Body of pancreas (tissue), 4 donors: ENCODE data around the gene ITGAV. TPM values are rescaled to one million over a fixed set of nuclear protein-coding genes. Genes with fewer than 3 reads are reported as not detected.

ENCODE experiments used
- ATAC-seq: fragments of 150-250 bp; one replicate; pipeline ENCODE4 v1.9.1; 2016
- DNase-seq, 4 donors: peaks; one replicate each; pipeline ENCODE4 v3.0.0-alpha.2; 2019
- H3K27ac ChIP-seq, 4 donors: fragments of 200-600 bp; sonication (generic); 1 replicate in 3 of 4; 2 replicates in 1 of 4; pipeline versions ENCODE4 v1.5.1 to v1.6.1; 2016 to 2019; ENCODE audit warnings: mild to moderate bottlenecking in 1 of 4, mixed read lengths in 1 of 4, moderate library complexity in 1 of 4
- H3K27me3 ChIP-seq, 2 donors: fragments of 200-600 bp; sonication (generic); one replicate each; pipeline ENCODE4 v1.6.0; 2016; ENCODE audit warnings: mild to moderate bottlenecking in 1 of 2
- H3K36me3 ChIP-seq, 2 donors: fragments of 200-600 bp; sonication (generic); replicated peaks in 1 of 2; 2 replicates each; pipeline ENCODE4 v1.5.1; 2016; ENCODE audit warnings: low read depth in 2 of 2; ENCODE audit not compliant: insufficient read depth in 1 of 2
- H3K4me1 ChIP-seq: fragments of 200-600 bp; sonication (generic); one replicate; pipeline ENCODE4 v1.6.0; 2016
- H3K4me3 ChIP-seq, 2 donors: fragments of 200-600 bp; sonication (generic); 1 replicate in 1 of 2; 2 replicates in 1 of 2; pipeline ENCODE4 v1.5.1; 2016 to 2019
- H3K9me3 ChIP-seq, 3 donors: fragments of 200-600 bp; sonication (generic); 1 replicate in 2 of 3; 2 replicates in 1 of 3; pipeline ENCODE4 v1.5.1; 2016
- POLR2A ChIP-seq, 3 donors: fragments of 450-650 bp; IDR thresholded peaks; one replicate each; pipeline ENCODE4 v1.6.1; 2016; ENCODE audit warnings: antibody characterized with exemption in 3 of 3, mild to moderate bottlenecking in 2 of 3
- WGBS, 2 donors: methylation state at CpG; one replicate each; pipeline ENCODE4 v1.1.5; 2017; 5-methylcytosine and 5-hydroxymethylcytosine counted together
- intact Hi-C: fragments of 100-400 bp; cut with DNase I; formaldehyde crosslinking; loops from one replicate; pipeline ENCODE4 v1.15.1; 2023
- total RNA-seq, 2 donors: library from RNA; depleted of rRNA; stranded (reverse); fragments of >200 nt; gene quantifications; one replicate each; pipeline ENCODE4 v1.1.0, GENCODE V29; 2016
- TF ChIP-seq, protein P1 (sequence below), 7 experiments: fragments of 450-650 bp in 4 of 7; fragments of 200-600 bp in 3 of 7; sonication (generic) in 3 of 7; IDR thresholded peaks; one replicate each; pipeline ENCODE4 v1.5.1; 2016 to 2019; ENCODE audit warnings: antibody characterized with exemption in 7 of 7

The ITGAV gene
- total RNA-seq, 2 donors from 2014 or later, result 48.0 to 72.8 TPM

DNA sequence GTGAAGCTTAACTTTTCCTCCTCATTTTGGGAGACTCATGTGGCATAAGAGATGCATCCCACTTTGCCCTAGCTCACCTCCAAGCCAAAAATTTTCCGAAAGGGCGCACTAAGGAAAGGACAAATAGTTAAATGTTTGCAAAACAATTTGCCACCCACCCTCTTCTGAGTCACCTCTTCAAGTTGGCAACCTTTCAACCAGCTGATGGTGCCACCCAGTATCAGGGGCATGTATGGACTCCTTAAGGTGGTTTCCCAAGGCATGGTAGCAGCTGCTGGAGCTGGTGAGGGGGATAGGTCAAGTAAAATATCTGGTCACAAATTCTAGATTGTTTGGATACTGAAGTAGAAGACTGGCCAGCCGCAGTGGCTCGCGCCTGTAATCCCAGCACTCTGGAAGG lies 17.2 kb upstream of the ITGAV start:
- DNase-seq (no peak), ATAC-seq (no peak)
- intact Hi-C loops, result no loop called here
- no peaks in the 10 kb centered on the region for H3K9me3 ChIP-seq
- peaks cover 18% of the 10 kb centered on the region for H3K4me1 ChIP-seq
- H3K4me3 ChIP-seq, result no peak overlapping the region
- no peaks in the 10 kb centered on the region for H3K36me3 ChIP-seq
- no peak overlapping the region for H3K27ac ChIP-seq
- TF ChIP-seq, protein P1, sequence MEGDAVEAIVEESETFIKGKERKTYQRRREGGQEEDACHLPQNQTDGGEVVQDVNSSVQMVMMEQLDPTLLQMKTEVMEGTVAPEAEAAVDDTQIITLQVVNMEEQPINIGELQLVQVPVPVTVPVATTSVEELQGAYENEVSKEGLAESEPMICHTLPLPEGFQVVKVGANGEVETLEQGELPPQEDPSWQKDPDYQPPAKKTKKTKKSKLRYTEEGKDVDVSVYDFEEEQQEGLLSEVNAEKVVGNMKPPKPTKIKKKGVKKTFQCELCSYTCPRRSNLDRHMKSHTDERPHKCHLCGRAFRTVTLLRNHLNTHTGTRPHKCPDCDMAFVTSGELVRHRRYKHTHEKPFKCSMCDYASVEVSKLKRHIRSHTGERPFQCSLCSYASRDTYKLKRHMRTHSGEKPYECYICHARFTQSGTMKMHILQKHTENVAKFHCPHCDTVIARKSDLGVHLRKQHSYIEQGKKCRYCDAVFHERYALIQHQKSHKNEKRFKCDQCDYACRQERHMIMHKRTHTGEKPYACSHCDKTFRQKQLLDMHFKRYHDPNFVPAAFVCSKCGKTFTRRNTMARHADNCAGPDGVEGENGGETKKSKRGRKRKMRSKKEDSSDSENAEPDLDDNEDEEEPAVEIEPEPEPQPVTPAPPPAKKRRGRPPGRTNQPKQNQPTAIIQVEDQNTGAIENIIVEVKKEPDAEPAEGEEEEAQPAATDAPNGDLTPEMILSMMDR (IDR thresholded peaks at IDR 0.05), result no peak
- no peak for TF ChIP-seq POLR2A (IDR thresholded peaks at IDR 0.05)
- no peaks in the 10 kb centered on the region for H3K27me3 ChIP-seq
- WGBS, 2 donors, result 92 to 94% methylated on average over 5 of the region's 5 CpGs

DNA sequence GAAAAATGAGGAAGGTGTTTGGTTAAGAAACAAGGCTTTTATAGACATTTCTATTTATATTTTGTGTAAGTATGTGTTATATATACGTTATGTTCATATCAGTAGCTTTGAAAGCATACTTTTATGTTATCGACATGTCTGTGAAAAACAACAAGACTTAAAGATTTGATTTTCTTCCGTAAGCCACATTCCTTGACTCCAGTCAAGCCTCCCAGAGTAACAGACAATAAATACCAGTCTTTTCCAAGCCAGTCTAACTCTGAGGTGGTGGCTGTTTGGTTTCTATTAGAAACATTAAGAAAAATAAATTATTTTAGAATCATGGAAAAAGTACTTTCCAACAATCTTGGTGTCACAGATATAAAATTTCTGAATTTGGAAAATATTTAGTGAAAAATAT lies 16.3 kb upstream of the ITGAV start:
- 91% methylated on average over 3 of the region's 3 CpGs for WGBS, 2 donors
- H3K4me1 ChIP-seq, result peaks cover 18% of the 10 kb centered on the region

DNA sequence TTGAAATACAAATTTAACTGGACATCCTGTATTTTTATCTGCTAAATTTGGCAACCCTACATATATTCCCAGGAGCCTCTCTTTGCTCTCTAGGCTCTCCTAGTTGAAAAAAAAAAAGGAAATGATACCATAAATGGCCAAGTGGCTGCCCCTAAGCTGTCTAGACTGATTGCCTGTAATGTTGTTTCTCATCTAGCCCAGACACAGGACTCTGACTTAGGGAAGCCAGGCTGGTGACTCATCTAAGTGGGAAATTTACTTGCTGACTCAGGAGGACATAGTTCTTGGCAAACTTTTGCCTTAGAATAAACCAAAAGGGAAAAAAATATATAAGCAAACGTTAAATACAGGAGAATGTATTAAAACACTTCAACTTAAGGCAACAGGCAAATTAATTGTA lies 14.6 kb upstream of the ITGAV start:
- Histone ChIP-seq H3K9me3 (no peaks in the 10 kb centered on the region), H3K36me3 (no peaks in the 10 kb centered on the region), H3K27me3 (no peaks in the 10 kb centered on the region), H3K4me3 (no peak overlapping the region), H3K4me1 (peaks cover 12% of the 10 kb centered on the region), H3K27ac (no peak overlapping the region)
- DNase-seq (peak in 3 of 4 donors; percentile 10 to 73 (median 56)), ATAC-seq (peak; percentile 83)
- no peak for TF ChIP-seq POLR2A (IDR thresholded peaks at IDR 0.05)
- TF ChIP-seq, protein P1 (IDR thresholded peaks at IDR 0.05), result no peak
- WGBS, 2 donors, result 16 to 19% methylated on average over 1 of the region's 1 CpG
- intact Hi-C loops, result no loop called here

More for the DNA sequence above, 16.3 kb upstream of the ITGAV start:
- ATAC-seq (no peak), DNase-seq (no peak)
- H3K27me3 ChIP-seq, result no peaks in the 10 kb centered on the region
- no peaks in the 10 kb centered on the region for H3K9me3 ChIP-seq
- H3K27ac ChIP-seq, result no peak overlapping the region
- intact Hi-C loops, result no loop called here
- H3K36me3 ChIP-seq, result no peaks in the 10 kb centered on the region
- H3K4me3 ChIP-seq, result no peak overlapping the region
- TF ChIP-seq POLR2A (IDR thresholded peaks at IDR 0.05), result no peak
- TF ChIP-seq, protein P1 (IDR thresholded peaks at IDR 0.05), result no peak

DNA sequence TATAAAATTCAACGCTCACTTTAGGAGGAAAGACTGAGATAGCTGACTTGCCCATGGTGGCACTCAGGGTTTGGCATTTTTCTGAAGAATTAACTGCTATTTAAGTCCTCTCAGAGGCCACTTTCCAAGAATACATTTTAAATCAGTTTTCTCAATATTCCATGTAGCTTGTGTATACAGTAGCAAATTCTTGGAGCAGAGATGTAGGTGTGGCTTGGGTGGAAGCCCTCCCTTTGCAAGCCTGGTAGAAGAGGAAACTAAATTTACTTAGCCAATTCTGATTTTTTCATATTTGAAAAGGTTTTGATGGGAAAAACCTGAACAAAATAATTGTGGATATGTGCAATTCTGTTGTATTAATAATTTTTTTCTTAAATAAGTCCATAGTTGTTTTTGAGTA lies 14.0 kb upstream of the ITGAV start:
- Histone ChIP-seq H3K36me3 (no peaks in the 10 kb centered on the region), H3K4me1 (peaks cover 11% of the 10 kb centered on the region), H3K9me3 (no peaks in the 10 kb centered on the region), H3K27ac (no peak overlapping the region), H3K4me3 (no peak overlapping the region), H3K27me3 (no peaks in the 10 kb centered on the region)
- DNase-seq (no peak), ATAC-seq (no peak)
- intact Hi-C loops, result no loop called here
- no peak for TF ChIP-seq POLR2A (IDR thresholded peaks at IDR 0.05)
- TF ChIP-seq, protein P1 (IDR thresholded peaks at IDR 0.05), result no peak
- WGBS, 2 donors, result 96 to 98% methylated on average over 1 of the region's 1 CpG

DNA sequence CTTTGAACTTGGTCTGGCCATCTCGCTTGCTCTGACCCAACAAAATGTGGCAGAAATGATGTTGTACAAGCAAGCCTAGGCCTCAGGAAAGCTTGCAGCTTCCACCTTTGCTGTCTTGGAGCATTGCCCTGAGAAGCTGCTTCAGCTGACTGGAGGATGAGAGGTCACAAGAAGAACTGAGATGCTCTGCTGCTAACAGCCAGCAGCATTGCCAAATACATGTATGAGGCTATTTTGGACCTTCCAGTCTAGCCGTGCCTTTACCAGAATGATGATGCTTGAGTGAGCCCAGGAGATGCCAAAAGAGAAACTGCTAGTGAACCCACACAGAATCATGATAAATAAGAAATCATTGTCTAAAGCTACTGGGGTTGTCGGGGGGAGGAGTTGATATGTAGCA lies 13.2 kb upstream of the ITGAV start:
- TF ChIP-seq, protein P1 (IDR thresholded peaks at IDR 0.05), result no peak
- TF ChIP-seq POLR2A (IDR thresholded peaks at IDR 0.05), result no peak
- Histone ChIP-seq H3K27ac (no peak overlapping the region), H3K4me3 (no peak overlapping the region), H3K9me3 (no peaks in the 10 kb centered on the region), H3K4me1 (peaks cover 11% of the 10 kb centered on the region), H3K27me3 (no peaks in the 10 kb centered on the region), H3K36me3 (no peaks in the 10 kb centered on the region)
- DNase-seq (peak in 1 of 4 donors; percentile 20), ATAC-seq (peak; percentile 21)
- intact Hi-C loops, result no loop called here
- WGBS, 2 donors, result 78 to 87% methylated on average over 3 of the region's 3 CpGs
